Brain microvascular endothelial cell (primary cell): ENCODE results near the gene PPM1L.
A peak's percentile ranks its signal among the peaks of the same experiment; 100 is the strongest.

Experiments used
- DNase-seq: peaks from one replicate; pipeline ENCODE4 v3.0.0-alpha.2; 2020
- H3K27ac ChIP-seq: fragments of 250-450 bp; sonication (Bioruptor Pico); 2 replicates; pipeline ENCODE4 v1.5.1; 2020; ENCODE audit warnings: mild to moderate bottlenecking, moderate library complexity
- H3K27me3 ChIP-seq: fragments of 250-450 bp; sonication (Bioruptor Pico); replicated peaks from 2 replicates; pipeline ENCODE4 v1.5.1; 2020; ENCODE audit warnings: mild to moderate bottlenecking
- H3K36me3 ChIP-seq: fragments of 250-450 bp; sonication (Bioruptor Pico); replicated peaks from 2 replicates; pipeline ENCODE4 v1.5.1; 2020; ENCODE audit warnings: mild to moderate bottlenecking
- H3K4me3 ChIP-seq: 2 replicates; pipeline ENCODE4 v1.5.1; 2011; ENCODE audit warnings: low read depth, mild to moderate bottlenecking, control low read depth, low read length, moderate library complexity
- CTCF ChIP-seq: IDR thresholded peaks from 2 replicates; pipeline ENCODE4 v1.5.1; 2011; ENCODE audit warnings: low read depth, mild to moderate bottlenecking, moderate library complexity, low read length, control low read depth, inconsistent platforms; ENCODE audit errors: missing control alignments
- in situ Hi-C: cut with HindIII; loops from 2 replicates; pipeline ENCODE4 v1.10.0; 2017; ENCODE audit warnings: low sequenced_read_pairs, low pct_ligation_motif_present

The PPM1L gene

DNA sequence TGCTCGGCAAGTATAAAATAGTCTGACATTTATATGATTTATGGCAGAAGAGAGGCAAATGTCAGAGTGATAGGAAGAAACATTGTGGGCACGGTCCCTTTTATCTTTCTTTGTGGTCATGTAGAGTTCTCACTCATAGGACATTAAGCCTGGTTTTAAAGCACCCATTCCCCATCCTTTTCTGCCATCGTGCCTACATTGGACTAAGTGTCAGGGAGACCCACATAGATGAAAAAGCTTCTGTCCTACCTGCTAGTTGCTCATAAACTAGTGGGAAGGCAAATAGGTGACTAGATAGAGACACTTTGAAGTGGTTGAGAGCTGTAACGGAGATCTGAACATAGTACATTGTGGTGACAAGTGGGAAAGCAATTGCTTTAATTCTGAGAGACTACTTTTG is 193.4 kb downstream of the PPM1L start:
- H3K27me3 ChIP-seq: no peaks in the 10 kb centered on the region
- no peak for TF ChIP-seq CTCF
- in situ Hi-C loops: loop anchor here (25.0 kb wide), 1 partner anchor 262 kb away; the partner anchor contains the start of gene ARL14
- H3K27ac ChIP-seq: no peak overlapping the region
- no peak for DNase-seq
- H3K36me3 ChIP-seq: no peaks in the 10 kb centered on the region
- no peak overlapping the region for H3K4me3 ChIP-seq

GRCh38 chr3:160950542-160950941 is 194.5 kb downstream of the PPM1L start:
- H3K27ac ChIP-seq: no peak overlapping the region
- no peaks in the 10 kb centered on the region for H3K27me3 ChIP-seq
- TF ChIP-seq CTCF: no peak
- DNase-seq: no peak
- in situ Hi-C loops: no loop called here
- H3K36me3 ChIP-seq: no peaks in the 10 kb centered on the region
- H3K4me3 ChIP-seq: no peak overlapping the region

GRCh38 chr3:160950954-160951353 is 194.9 kb downstream of the PPM1L start:
- no peaks in the 10 kb centered on the region for H3K36me3 ChIP-seq
- TF ChIP-seq CTCF: no peak
- in situ Hi-C loops: no loop called here
- H3K4me3 ChIP-seq: no peak overlapping the region
- no peak overlapping the region for H3K27ac ChIP-seq
- no peak for DNase-seq
- H3K27me3 ChIP-seq: no peaks in the 10 kb centered on the region

GRCh38 chr3:160951642-160952487 is 195.8 kb downstream of the PPM1L start:
- no peak for DNase-seq
- in situ Hi-C loops: no loop called here
- no peaks in the 10 kb centered on the region for H3K36me3 ChIP-seq
- H3K4me3 ChIP-seq: no peak overlapping the region
- no peaks in the 10 kb centered on the region for H3K27me3 ChIP-seq
- no peak for TF ChIP-seq CTCF
- H3K27ac ChIP-seq: no peak overlapping the region

- Histone ChIP-seq H3K27me3 (no peaks in the 10 kb centered on the region), H3K4me3 (no peak overlapping the region), H3K36me3 (no peaks in the 10 kb centered on the region), H3K27ac (no peak overlapping the region)
- DNase-seq: no peak
- in situ Hi-C loops: no loop called here
- no peak for TF ChIP-seq CTCF
These were observed 197.7 kb downstream of the PPM1L start for GRCh38 chr3:160953686-160954085.

- Histone ChIP-seq H3K27ac (no peak overlapping the region), H3K4me3 (no peak overlapping the region), H3K36me3 (no peaks in the 10 kb centered on the region), H3K27me3 (no peaks in the 10 kb centered on the region)
- TF ChIP-seq CTCF: peak; percentile 36
- in situ Hi-C loops: no loop called here
- peak; percentile 14 for DNase-seq
These were observed 200.8 kb downstream of the PPM1L start for GRCh38 chr3:160956785-160957184.
